ENCODE measurements around the gene CPT2. TPM values are rescaled to one million over a fixed set of nuclear protein-coding genes. Genes with fewer than 3 reads are reported as not detected.

Gene CPT2
- total RNA-seq = 10 to 100 TPM in 4 of 5 experiments, 1 to 10 TPM in 1; 8.8 to 23.0 (median 13.4) TPM
- 10 to 100 TPM; 18.7 to 23.2 TPM for polyA plus RNA-seq
- total RNA-seq = 10.6 reads per million, percentile 37 among the genes with 10 or more reads in this experiment

DNA sequence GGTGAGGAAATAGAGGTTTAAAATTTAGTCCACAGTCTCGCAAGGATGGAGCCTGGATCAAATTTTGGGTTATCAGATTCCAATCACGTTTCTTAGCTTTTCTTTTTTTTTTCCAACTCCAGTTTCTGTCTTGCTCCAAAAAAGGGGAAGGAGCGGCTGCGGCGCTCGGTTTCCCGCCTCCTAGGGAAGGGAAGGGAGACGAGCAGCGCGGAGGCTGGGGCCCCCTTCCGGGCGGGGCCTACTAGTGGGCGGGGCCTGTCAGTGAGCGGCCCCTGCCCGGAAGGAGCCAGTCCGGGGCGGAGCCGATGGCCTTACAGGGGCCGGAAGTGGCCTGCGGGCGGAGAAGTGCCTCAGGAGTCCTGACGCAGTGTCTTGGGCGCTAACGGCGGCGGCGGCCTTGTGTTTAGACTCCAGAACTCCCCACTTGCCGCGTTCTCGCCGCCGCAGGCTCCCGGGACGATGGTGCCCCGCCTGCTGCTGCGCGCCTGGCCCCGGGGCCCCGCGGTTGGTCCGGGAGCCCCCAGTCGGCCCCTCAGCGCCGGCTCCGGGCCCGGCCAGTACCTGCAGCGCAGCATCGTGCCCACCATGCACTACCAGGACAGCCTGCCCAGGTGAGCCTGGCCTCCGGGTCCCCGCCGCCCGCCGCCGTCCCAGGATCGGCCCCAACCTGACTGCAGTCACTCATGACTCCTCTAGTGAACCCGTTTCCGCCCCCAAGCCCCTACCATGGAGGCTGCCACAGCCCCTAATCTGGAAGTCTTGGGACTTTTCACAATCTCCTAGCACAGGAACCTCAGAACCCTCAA lies at the start of gene CPT2:
CPT2 (plus strand) TSS at position 340 of the 806 bp plus-strand sequence; CDS start at position 460, 120 bp downstream.
- H3K4me1 ChIP-seq (ENCODE audit: control insufficient read depth in 2 of 2, insufficient read depth in 2 of 2, low read length in 2 of 2) = peaks cover 16 to 20% of the 10 kb centered on the region in 2 donors
- DNase-seq (peak; percentile 78 to 94 (median 89)), ATAC-seq (peak; percentile 99)
- peaks cover 0 to 11% (median 0%) of the 10 kb centered on the region in 3 experiments for H3K36me3 ChIP-seq (ENCODE audit: control insufficient read depth in 2 of 3, insufficient read depth in 3 of 3, low read length in 3 of 3)
- Mint-ChIP-seq H3K27ac (peak within 1 kb of the TSS; percentile 90 to 100 (median 97)), H3K4me1 (peaks cover 13 to 48% (median 44%) of the 10 kb centered on the region in 7 donors), H3K9me3 (peaks cover 0 to 4% (median 0%) of the 10 kb centered on the region in 11 donors), H3K4me3 (peak within 1 kb of the TSS; percentile 88 to 100 (median 98)), H3K27me3 (no peaks in the 10 kb centered on the region), H3K36me3 (peaks cover 4 to 21% (median 12%) of the 10 kb centered on the region in 5 donors)
- ChIA-PET POLR2A (interaction anchor here (0.6 to 6.3 kb wide), 5 partner anchors 10 to 24 kb away, joined by 3 to 42 read pairs (median 4); partner anchors contain the start of gene CZIB), CTCF (interaction anchor here (1.7 kb wide), 1 partner anchor 14 kb away, joined by 4 read pairs; no protein-coding TSS in a partner anchor)
- peak within 1 kb of the TSS; percentile 91 for H3K4me3 ChIP-seq (ENCODE audit: low read length)
- no peaks in the 10 kb centered on the region for H3K27me3 ChIP-seq (ENCODE audit: control insufficient read depth in 2 of 2, insufficient read depth in 2 of 2, low read length in 2 of 2)
- no peaks in the 10 kb centered on the region for H3K9me3 ChIP-seq (ENCODE audit: control insufficient read depth in 2 of 3, low read length in 3 of 3)
- peak within 1 kb of the TSS; percentile 98 for H3K27ac ChIP-seq (ENCODE audit: low read depth, low read length)
- intact Hi-C loops (cut with micrococcal nuclease) = loop anchor here (1.0 to 5.0 kb wide), 17 partner anchors 24 to 1319 kb away; partner anchors contain the start of genes CC2D1B (in 2 of the 2), CZIB (in 2 of the 2), MAGOH (in 2 of the 2) and NDC1 (in 2 of the 2)

DNA sequence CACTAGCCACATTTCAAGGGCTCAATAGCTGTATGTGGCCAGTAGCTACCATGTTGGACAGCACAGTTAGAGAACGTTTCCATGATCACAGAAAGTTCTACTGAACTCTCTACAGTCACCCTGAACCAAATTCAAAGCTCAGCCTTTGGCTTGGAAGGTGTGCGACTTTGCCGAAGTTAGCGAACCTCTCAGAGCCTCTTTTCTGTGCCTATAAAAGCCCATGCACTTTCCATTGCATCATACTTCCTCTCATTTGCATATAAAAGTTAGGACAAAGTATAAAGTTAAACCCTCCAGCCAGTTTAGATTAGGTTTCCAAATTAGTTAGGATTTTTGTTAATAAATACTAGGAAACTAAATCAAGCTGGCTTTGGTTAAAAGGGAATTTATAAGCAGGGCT lies 49.5 kb upstream of the CPT2 start:
- H3K27ac Mint-ChIP-seq = no peak overlapping the region
- H3K27me3 Mint-ChIP-seq = peaks cover 0 to 6% (median 0%) of the 10 kb centered on the region in 5 donors
- Histone ChIP-seq H3K27me3 (ENCODE audit: control insufficient read depth in 2 of 2, insufficient read depth in 2 of 2, low read length in 2 of 2) (no peaks in the 10 kb centered on the region), H3K36me3 (ENCODE audit: control insufficient read depth in 2 of 3, insufficient read depth in 3 of 3, low read length in 3 of 3) (no peaks in the 10 kb centered on the region), H3K4me3 (ENCODE audit: low read length) (no peak overlapping the region), H3K9me3 (ENCODE audit: control insufficient read depth in 2 of 3, low read length in 3 of 3) (no peaks in the 10 kb centered on the region), H3K4me1 (ENCODE audit: control insufficient read depth in 2 of 2, insufficient read depth in 2 of 2, low read length in 2 of 2) (no peaks in the 10 kb centered on the region), H3K27ac (ENCODE audit: low read depth, low read length) (no peak overlapping the region)
- ATAC-seq = no peak
- intact Hi-C loops (cut with micrococcal nuclease) = no loop called here
- H3K9me3 Mint-ChIP-seq = no peaks in the 10 kb centered on the region
- DNase-seq = no peak
- no peaks in the 10 kb centered on the region for H3K36me3 Mint-ChIP-seq
- no peak overlapping the region for H3K4me3 Mint-ChIP-seq
- peaks cover 0 to 2% (median 0%) of the 10 kb centered on the region in 7 donors for H3K4me1 Mint-ChIP-seq
- ChIA-PET CTCF (interaction anchor here (0.6 kb wide), 1 partner anchor 11 kb away, joined by 3 read pairs; no protein-coding TSS in a partner anchor), POLR2A (no interaction called here)

GRCh38 chr1:53148123-53148522 lies 48.5 kb upstream of the CPT2 start:
- CTCF ChIA-PET = no interaction called here
- Histone ChIP-seq H3K4me1 (ENCODE audit: control insufficient read depth in 2 of 2, insufficient read depth in 2 of 2, low read length in 2 of 2) (no peaks in the 10 kb centered on the region), H3K36me3 (ENCODE audit: control insufficient read depth in 2 of 3, insufficient read depth in 3 of 3, low read length in 3 of 3) (no peaks in the 10 kb centered on the region), H3K9me3 (ENCODE audit: control insufficient read depth in 2 of 3, low read length in 3 of 3) (no peaks in the 10 kb centered on the region), H3K27ac (ENCODE audit: low read depth, low read length) (no peak overlapping the region), H3K27me3 (ENCODE audit: control insufficient read depth in 2 of 2, insufficient read depth in 2 of 2, low read length in 2 of 2) (no peaks in the 10 kb centered on the region), H3K4me3 (ENCODE audit: low read length) (no peak overlapping the region)
- DNase-seq (no peak), ATAC-seq (no peak)
- Mint-ChIP-seq H3K4me1 (peaks cover 0 to 2% (median 0%) of the 10 kb centered on the region in 7 donors), H3K4me3 (no peak overlapping the region), H3K27me3 (peaks cover 0 to 6% (median 2%) of the 10 kb centered on the region in 5 donors), H3K36me3 (no peaks in the 10 kb centered on the region), H3K27ac (no peak overlapping the region), H3K9me3 (no peaks in the 10 kb centered on the region)
- POLR2A ChIA-PET = no interaction called here
- intact Hi-C loops (cut with micrococcal nuclease) = no loop called here

DNA sequence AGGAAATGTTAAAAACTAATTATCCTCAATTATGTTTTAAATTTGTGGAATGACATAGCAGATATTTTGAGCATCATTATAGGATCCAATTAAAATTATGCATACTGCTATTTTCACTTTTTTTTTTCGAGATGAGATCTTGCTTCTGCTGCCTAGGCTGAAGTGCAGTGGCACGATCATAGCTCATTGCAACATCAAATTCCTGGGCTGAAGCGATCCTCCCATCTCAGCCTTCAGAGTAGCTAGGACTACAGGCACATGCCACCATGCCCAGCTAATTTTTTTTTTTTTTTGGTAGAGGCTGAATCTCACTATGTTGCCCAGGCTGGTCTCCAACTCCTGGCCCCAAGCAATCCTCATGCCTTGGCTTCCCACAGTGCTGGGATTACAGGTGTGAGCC lies 42.9 kb upstream of the CPT2 start:
- H3K9me3 ChIP-seq (ENCODE audit: control insufficient read depth in 2 of 3, low read length in 3 of 3) = no peaks in the 10 kb centered on the region
- Mint-ChIP-seq H3K4me3 (no peak overlapping the region), H3K27me3 (peaks cover 0 to 8% (median 0%) of the 10 kb centered on the region in 5 donors), H3K4me1 (peaks cover 0 to 1% (median 0%) of the 10 kb centered on the region in 7 donors), H3K27ac (no peak overlapping the region), H3K36me3 (no peaks in the 10 kb centered on the region), H3K9me3 (no peaks in the 10 kb centered on the region)
- H3K27me3 ChIP-seq (ENCODE audit: control insufficient read depth in 2 of 2, insufficient read depth in 2 of 2, low read length in 2 of 2) = no peaks in the 10 kb centered on the region
- ATAC-seq (no peak), DNase-seq (no peak)
- no peak overlapping the region for H3K27ac ChIP-seq (ENCODE audit: low read depth, low read length)
- ChIA-PET CTCF (no interaction called here), POLR2A (no interaction called here)
- no peak overlapping the region for H3K4me3 ChIP-seq (ENCODE audit: low read length)
- H3K36me3 ChIP-seq (ENCODE audit: control insufficient read depth in 2 of 3, insufficient read depth in 3 of 3, low read length in 3 of 3) = no peaks in the 10 kb centered on the region
- no peaks in the 10 kb centered on the region for H3K4me1 ChIP-seq (ENCODE audit: control insufficient read depth in 2 of 2, insufficient read depth in 2 of 2, low read length in 2 of 2)
- intact Hi-C loops (cut with micrococcal nuclease) = no loop called here

GRCh38 chr1:53154859-53155438 lies 41.7 kb upstream of the CPT2 start:
- H3K36me3 ChIP-seq (ENCODE audit: control insufficient read depth in 2 of 3, insufficient read depth in 3 of 3, low read length in 3 of 3) = no peaks in the 10 kb centered on the region
- H3K4me3 ChIP-seq (ENCODE audit: low read length) = no peak overlapping the region
- H3K4me1 ChIP-seq (ENCODE audit: control insufficient read depth in 2 of 2, insufficient read depth in 2 of 2, low read length in 2 of 2) = no peaks in the 10 kb centered on the region
- ATAC-seq = no peak
- no peak for DNase-seq
- H3K4me1 Mint-ChIP-seq = peaks cover 0 to 1% (median 0%) of the 10 kb centered on the region in 7 donors
- H3K36me3 Mint-ChIP-seq = no peaks in the 10 kb centered on the region
- H3K9me3 Mint-ChIP-seq = no peaks in the 10 kb centered on the region
- no peaks in the 10 kb centered on the region for H3K27me3 ChIP-seq (ENCODE audit: control insufficient read depth in 2 of 2, insufficient read depth in 2 of 2, low read length in 2 of 2)
- ChIA-PET POLR2A (no interaction called here), CTCF (no interaction called here)
- intact Hi-C loops (cut with micrococcal nuclease) = no loop called here
- no peak overlapping the region for H3K27ac ChIP-seq (ENCODE audit: low read depth, low read length)
- no peak overlapping the region for H3K27ac Mint-ChIP-seq
- H3K9me3 ChIP-seq (ENCODE audit: control insufficient read depth in 2 of 3, low read length in 3 of 3) = no peaks in the 10 kb centered on the region
- H3K27me3 Mint-ChIP-seq = peaks cover 0 to 8% (median 0%) of the 10 kb centered on the region in 5 donors
- no peak overlapping the region for H3K4me3 Mint-ChIP-seq

DNA sequence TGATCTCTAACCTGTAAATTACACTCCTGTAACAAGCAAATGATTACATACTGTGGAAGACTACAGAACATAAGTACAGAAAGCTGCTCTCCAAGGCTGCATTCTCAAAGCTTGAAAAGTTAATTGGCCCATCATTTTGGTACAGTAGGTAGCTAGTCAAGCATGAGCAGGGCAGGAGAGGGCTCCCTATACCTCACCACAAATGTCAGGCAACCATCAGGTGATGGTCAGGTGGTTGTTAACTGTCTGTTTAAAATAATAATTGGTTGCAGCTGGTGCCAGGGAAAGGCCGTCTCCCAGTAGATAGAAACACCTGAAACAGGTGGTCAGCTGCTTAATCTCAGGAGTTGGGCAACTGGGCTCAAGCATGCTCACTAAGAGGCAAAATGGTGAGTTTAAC lies 41.1 kb upstream of the CPT2 start:
- Mint-ChIP-seq H3K4me1 (peaks cover 0 to 1% (median 0%) of the 10 kb centered on the region in 7 donors), H3K27ac (no peak overlapping the region), H3K4me3 (no peak overlapping the region), H3K36me3 (no peaks in the 10 kb centered on the region), H3K9me3 (no peaks in the 10 kb centered on the region), H3K27me3 (peaks cover 0 to 8% (median 0%) of the 10 kb centered on the region in 5 donors)
- Histone ChIP-seq H3K4me1 (ENCODE audit: control insufficient read depth in 2 of 2, insufficient read depth in 2 of 2, low read length in 2 of 2) (no peaks in the 10 kb centered on the region), H3K4me3 (ENCODE audit: low read length) (no peak overlapping the region), H3K36me3 (ENCODE audit: control insufficient read depth in 2 of 3, insufficient read depth in 3 of 3, low read length in 3 of 3) (no peaks in the 10 kb centered on the region), H3K27me3 (ENCODE audit: control insufficient read depth in 2 of 2, insufficient read depth in 2 of 2, low read length in 2 of 2) (no peaks in the 10 kb centered on the region), H3K27ac (ENCODE audit: low read depth, low read length) (no peak overlapping the region), H3K9me3 (ENCODE audit: control insufficient read depth in 2 of 3, low read length in 3 of 3) (no peaks in the 10 kb centered on the region)
- no peak for ATAC-seq
- CTCF ChIA-PET = no interaction called here
- no peak for DNase-seq
- POLR2A ChIA-PET = no interaction called here
- intact Hi-C loops (cut with micrococcal nuclease) = no loop called here

All from naive thymus-derived CD4-positive, alpha-beta T cell (primary cell).